K562 (cell line): Measurements from ENCODE around the gene CSTF1. TPM values are rescaled to one million over a fixed set of nuclear protein-coding genes. Genes with fewer than 3 reads are reported as not detected.

Experiments
- ATF1 ChIP-seq, 2 experiments: fragments of 450-650 bp in 1 of 2; IDR thresholded peaks; 2 replicates each; pipeline ENCODE4 v1.6.1; 2016; ENCODE audit warnings: missing compliant biosample characterization in 1 of 2, missing genetic modification characterization in 1 of 2
- CEBPG ChIP-seq, 3 experiments: fragments of 200-800 bp in 1 of 3; sonication (Bioruptor generic) in 1 of 3; sonication (generic) in 1 of 3; formaldehyde crosslinking in 1 of 3; IDR thresholded peaks in 2 of 3; conservative IDR thresholded peaks in 1 of 3; 2 replicates each; pipeline versions ENCODE4 v1.6.1 to v1.8.0; 2016 to 2022; ENCODE audit warnings: missing compliant biosample characterization in 2 of 3, missing genetic modification characterization in 2 of 3, mild to moderate bottlenecking in 1 of 3, missing genetic modification reagents in 1 of 3
- DDX20 ChIP-seq: fragments of 450-650 bp; IDR thresholded peaks from 2 replicates; pipeline ENCODE4 v1.6.1; 2016; ENCODE audit warnings: missing genetic modification characterization, low read depth, mild to moderate bottlenecking, missing compliant biosample characterization, moderate library complexity
- ELF2 ChIP-seq: fragments of 250-450 bp; sonication (Bioruptor Pico); IDR thresholded peaks from 2 replicates; pipeline ENCODE4 v1.5.0; 2021; ENCODE audit warnings: mild to moderate bottlenecking
- MBD2 ChIP-seq: sonication (generic); IDR thresholded peaks from 2 replicates; pipeline ENCODE4 v1.6.1; 2016; ENCODE audit warnings: low read depth, borderline replicate concordance
- NCOA1 ChIP-seq: fragments of 450-650 bp; IDR thresholded peaks from 2 replicates; pipeline ENCODE4 v1.6.1; 2016; ENCODE audit warnings: low read depth
- NFRKB ChIP-seq: fragments of 450-650 bp; IDR thresholded peaks from 2 replicates; pipeline ENCODE4 v1.6.1; 2016; ENCODE audit warnings: low read depth
- PHF8 ChIP-seq: fragments of 200-600 bp; sonication (generic); IDR thresholded peaks from 2 replicates; pipeline ENCODE4 v1.6.1; 2012; ENCODE audit warnings: mixed run types, mild to moderate bottlenecking, inconsistent platforms, low read length, moderate library complexity, borderline replicate concordance
- POLR2A ChIP-seq: fragments of 450-650 bp; conservative IDR thresholded peaks from 2 replicates; pipeline ENCODE4 v1.6.1; 2016
- POLR2B ChIP-seq: fragments of 450-650 bp; IDR thresholded peaks from 2 replicates; pipeline ENCODE4 v1.6.1; 2018; ENCODE audit warnings: low read depth; ENCODE audit not compliant: partially characterized antibody
- POLR2H ChIP-seq: IDR thresholded peaks from 2 replicates; pipeline ENCODE4 v1.6.1; 2016; ENCODE audit warnings: missing genetic modification characterization, low read depth, mild to moderate bottlenecking, control low read depth, missing compliant biosample characterization, moderate library complexity
- SNIP1 ChIP-seq: fragments of 450-650 bp; IDR thresholded peaks from 2 replicates; pipeline ENCODE4 v1.7.1; 2017; ENCODE audit warnings: low read depth, mild to moderate bottlenecking
- TAL1 ChIP-seq: fragments of 450-650 bp; IDR thresholded peaks from 2 replicates; pipeline ENCODE4 v1.6.1; 2016; ENCODE audit warnings: mild to moderate bottlenecking
- ZC3H11A ChIP-seq: IDR thresholded peaks from 2 replicates; pipeline ENCODE4 v1.6.1; 2012; ENCODE audit warnings: low read depth, low read length, improper control_type of control experiment
- ZNF589 ChIP-seq: fragments of 200-800 bp; sonication (Bioruptor generic); IDR thresholded peaks from 2 replicates; pipeline ENCODE4 v1.6.1; 2016; ENCODE audit warnings: low read depth, missing genetic modification characterization, missing compliant biosample characterization
- polyA plus RNA-seq, 8 experiments: library from polyadenylated mRNA; depleted of rRNA in 4 of 8; stranded (reverse) in 5 of 8; unstranded in 3 of 8; fragments of >200 nt; fragmentation: Nextera tagmentation in 2 of 8; fragmentation: Illumina TruSeq in 1 of 8; extraction: Ambion mirVana in 2 of 8; extraction: Trizol in 1 of 8; gene quantifications; 2 replicates each; pipeline versions ENCODE4 v1.2.1 to v1.2.3, GENCODE V29; 2011 to 2014; ENCODE audit warnings: inconsistent platforms in 1 of 8, missing spikeins in 1 of 8
- total RNA-seq, 7 experiments: library from RNA; depleted of rRNA in 6 of 7; stranded (reverse); fragments of >200 nt in 6 of 7; fragmentation: Illumina TruSeq in 2 of 7; extraction: Trizol in 2 of 7; gene quantifications; 2 replicates each; pipeline versions ENCODE4 v1.2.1 to v1.2.3, GENCODE V29; 2011 to 2021; ENCODE audit warnings: low replicate concordance in 1 of 7
- TF ChIP-seq, protein P1 (sequence below): fragments of 450-650 bp; IDR thresholded peaks from 2 replicates; pipeline ENCODE4 v1.6.1; 2018; ENCODE audit not compliant: partially characterized antibody
- TF ChIP-seq, protein P2 (sequence below), 2 experiments: fragments of 450-650 bp; IDR thresholded peaks; 2 replicates each; pipeline ENCODE4 v1.6.1; 2018; ENCODE audit warnings: mild to moderate bottlenecking in 2 of 2, low read depth in 1 of 2; ENCODE audit not compliant: partially characterized antibody in 2 of 2
- TF ChIP-seq, protein P3 (sequence below): sonication (generic); formaldehyde crosslinking; IDR thresholded peaks from 2 replicates; pipeline ENCODE4 v1.9.0; 2022; ENCODE audit warnings: mild to moderate bottlenecking, missing genetic modification reagents

The CSTF1 gene
- total and polyA plus RNA-seq, 9 of the 15 experiments (the other 6 are each of a cell fraction or from before 2014, with no cell fraction given): 30.8 to 110 (median 53.4) TPM

DNA sequence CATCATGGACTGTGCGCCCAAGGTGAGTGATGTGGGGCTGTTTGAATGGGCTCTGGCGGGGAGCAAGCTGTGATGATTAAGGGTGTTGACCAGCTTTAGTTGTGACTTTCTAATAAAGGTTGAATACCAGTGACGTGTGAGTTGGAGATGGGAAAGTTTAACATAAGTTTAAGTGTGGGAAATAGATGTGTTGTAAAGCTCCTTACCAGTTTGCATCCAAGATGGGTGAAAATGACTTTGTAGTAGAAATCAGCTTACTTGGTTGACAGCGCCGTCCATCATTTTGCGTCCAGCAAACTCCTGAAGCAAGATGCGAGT, 20.0 kb downstream of the CSTF1 start (continued):
- TF ChIP-seq POLR2A: peak; percentile 90
- TF ChIP-seq ZNF589 (CRISPR knock-in tag): 0 out of 2 replicates have a peak, but pooled peaks have one; percentile 11
- TF ChIP-seq SNIP1: no peak
- TF ChIP-seq ELF2 (CRISPR knock-in tag): no peak
- peak; percentile 76 for TF ChIP-seq POLR2B
- no peak for TF ChIP-seq ATF1 (CRISPR knock-in tag; IDR thresholded peaks at IDR 0.05)
- TF ChIP-seq ATF1 (tag; IDR thresholded peaks at IDR 0.05): peak; percentile 49
- TF ChIP-seq, protein P1, sequence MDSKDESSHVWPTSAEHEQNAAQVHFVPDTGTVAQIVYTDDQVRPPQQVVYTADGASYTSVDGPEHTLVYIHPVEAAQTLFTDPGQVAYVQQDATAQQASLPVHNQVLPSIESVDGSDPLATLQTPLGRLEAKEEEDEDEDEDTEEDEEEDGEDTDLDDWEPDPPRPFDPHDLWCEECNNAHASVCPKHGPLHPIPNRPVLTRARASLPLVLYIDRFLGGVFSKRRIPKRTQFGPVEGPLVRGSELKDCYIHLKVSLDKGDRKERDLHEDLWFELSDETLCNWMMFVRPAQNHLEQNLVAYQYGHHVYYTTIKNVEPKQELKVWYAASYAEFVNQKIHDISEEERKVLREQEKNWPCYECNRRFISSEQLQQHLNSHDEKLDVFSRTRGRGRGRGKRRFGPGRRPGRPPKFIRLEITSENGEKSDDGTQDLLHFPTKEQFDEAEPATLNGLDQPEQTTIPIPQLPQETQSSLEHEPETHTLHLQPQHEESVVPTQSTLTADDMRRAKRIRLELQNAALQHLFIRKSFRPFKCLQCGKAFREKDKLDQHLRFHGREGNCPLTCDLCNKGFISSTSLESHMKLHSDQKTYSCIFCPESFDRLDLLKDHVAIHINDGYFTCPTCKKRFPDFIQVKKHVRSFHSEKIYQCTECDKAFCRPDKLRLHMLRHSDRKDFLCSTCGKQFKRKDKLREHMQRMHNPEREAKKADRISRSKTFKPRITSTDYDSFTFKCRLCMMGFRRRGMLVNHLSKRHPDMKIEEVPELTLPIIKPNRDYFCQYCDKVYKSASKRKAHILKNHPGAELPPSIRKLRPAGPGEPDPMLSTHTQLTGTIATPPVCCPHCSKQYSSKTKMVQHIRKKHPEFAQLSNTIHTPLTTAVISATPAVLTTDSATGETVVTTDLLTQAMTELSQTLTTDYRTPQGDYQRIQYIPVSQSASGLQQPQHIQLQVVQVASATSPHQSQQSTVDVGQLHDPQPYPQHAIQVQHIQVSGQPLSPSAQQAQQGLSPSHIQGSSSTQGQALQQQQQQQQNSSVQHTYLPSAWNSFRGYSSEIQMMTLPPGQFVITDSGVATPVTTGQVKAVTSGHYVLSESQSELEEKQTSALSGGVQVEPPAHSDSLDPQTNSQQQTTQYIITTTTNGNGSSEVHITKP: peak; percentile 5
- no peak for TF ChIP-seq DDX20
- no peak for TF ChIP-seq ZC3H11A
- peak; percentile 59; the same call in 1 of the 2 replicates for TF ChIP-seq NFRKB
- peak; percentile 41; the same call in 1 of the 2 replicates for TF ChIP-seq PHF8
- TF ChIP-seq, protein P2, sequence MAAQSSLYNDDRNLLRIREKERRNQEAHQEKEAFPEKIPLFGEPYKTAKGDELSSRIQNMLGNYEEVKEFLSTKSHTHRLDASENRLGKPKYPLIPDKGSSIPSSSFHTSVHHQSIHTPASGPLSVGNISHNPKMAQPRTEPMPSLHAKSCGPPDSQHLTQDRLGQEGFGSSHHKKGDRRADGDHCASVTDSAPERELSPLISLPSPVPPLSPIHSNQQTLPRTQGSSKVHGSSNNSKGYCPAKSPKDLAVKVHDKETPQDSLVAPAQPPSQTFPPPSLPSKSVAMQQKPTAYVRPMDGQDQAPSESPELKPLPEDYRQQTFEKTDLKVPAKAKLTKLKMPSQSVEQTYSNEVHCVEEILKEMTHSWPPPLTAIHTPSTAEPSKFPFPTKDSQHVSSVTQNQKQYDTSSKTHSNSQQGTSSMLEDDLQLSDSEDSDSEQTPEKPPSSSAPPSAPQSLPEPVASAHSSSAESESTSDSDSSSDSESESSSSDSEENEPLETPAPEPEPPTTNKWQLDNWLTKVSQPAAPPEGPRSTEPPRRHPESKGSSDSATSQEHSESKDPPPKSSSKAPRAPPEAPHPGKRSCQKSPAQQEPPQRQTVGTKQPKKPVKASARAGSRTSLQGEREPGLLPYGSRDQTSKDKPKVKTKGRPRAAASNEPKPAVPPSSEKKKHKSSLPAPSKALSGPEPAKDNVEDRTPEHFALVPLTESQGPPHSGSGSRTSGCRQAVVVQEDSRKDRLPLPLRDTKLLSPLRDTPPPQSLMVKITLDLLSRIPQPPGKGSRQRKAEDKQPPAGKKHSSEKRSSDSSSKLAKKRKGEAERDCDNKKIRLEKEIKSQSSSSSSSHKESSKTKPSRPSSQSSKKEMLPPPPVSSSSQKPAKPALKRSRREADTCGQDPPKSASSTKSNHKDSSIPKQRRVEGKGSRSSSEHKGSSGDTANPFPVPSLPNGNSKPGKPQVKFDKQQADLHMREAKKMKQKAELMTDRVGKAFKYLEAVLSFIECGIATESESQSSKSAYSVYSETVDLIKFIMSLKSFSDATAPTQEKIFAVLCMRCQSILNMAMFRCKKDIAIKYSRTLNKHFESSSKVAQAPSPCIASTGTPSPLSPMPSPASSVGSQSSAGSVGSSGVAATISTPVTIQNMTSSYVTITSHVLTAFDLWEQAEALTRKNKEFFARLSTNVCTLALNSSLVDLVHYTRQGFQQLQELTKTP (IDR thresholded peaks at IDR 0.05; ENCODE audit: low read depth in 1 of 2, partially characterized antibody in 2 of 2): no peak
- no peak for TF ChIP-seq TAL1
- TF ChIP-seq CEBPG (CRISPR knock-in tag; IDR thresholded peaks at IDR 0.05): no peak
- peak; percentile 68 to 70; a peak in 3 of 4 replicates for TF ChIP-seq CEBPG (tag; conservative IDR thresholded peaks at IDR 0.05 in 1 of 2, IDR thresholded peaks at IDR 0.05 in 1 of 2)
- 0 out of 2 replicates have a peak, but pooled peaks have one; percentile 20 for TF ChIP-seq NCOA1
- TF ChIP-seq, protein P3, sequence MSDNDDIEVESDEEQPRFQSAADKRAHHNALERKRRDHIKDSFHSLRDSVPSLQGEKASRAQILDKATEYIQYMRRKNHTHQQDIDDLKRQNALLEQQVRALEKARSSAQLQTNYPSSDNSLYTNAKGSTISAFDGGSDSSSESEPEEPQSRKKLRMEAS (CRISPR knock-in tag): 0 out of 2 replicates have a peak, but pooled peaks have one; percentile 3
- TF ChIP-seq MBD2: peak; percentile 8
- TF ChIP-seq POLR2H: no peak; the same call in 1 of the 2 replicates
